ENCODE measurements around the gene UTS2R. TPM values are rescaled to one million over a fixed set of nuclear protein-coding genes. Genes with fewer than 3 reads are reported as not detected.

UTS2R gene
- total RNA-seq, 1 donor from 2014 or later: not detected

DNA sequence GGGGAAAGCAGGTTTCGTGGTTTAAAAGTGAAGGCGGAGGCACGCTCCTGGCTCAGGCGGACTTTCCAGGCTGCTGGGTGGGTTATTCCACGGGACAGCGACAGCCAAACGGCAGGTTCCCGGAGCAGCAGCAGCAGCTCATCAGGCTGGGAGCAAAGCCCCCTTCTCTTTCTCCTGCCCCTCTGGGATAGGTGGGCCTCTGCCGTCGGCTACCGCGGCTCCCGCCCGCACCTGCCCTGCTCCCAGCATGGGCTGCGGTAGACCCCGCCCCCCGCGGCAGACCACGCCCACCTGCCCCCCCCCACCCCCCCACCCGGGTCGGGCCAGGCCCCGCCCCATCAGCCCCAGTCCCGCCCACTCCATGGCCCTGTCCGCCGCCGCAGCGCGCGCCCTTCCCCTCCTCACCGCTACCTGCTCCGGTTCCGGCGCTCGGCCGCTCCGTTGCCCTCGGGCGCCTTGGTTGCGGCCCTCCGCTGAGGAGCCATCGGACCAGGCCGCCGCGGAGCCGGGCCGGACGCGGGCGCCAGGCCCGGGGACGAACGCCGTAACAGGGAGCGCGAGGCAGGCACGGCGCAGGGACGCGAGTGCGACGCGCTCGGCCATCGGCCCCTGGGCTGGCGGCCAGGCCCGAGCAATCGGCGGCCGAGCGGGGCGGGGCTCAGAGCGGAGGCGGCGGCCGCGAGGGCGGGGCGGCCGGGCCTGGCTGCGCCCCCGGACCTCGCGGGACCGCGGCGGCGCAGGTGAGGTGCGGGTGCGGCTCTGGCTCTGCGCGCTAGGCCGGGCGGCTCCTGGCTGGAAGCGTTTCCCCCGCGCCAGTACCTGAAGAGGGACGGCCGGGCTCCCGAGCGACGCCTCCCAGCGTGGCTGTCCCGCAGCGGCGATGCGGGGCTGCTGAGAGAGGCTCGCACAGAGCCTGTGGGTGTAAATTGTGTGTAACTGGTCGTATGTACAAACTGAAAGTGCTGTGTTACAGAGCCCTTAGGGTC lies 46.7 kb downstream of the UTS2R start, which contains the start of the genes HEXD and OGFOD3:
Gene HEXD, plus strand, starts transcription at position 347 of the 986 bp plus-strand sequence. CDS start 1,453 bp downstream, outside the sequence.
Gene OGFOD3, minus strand, starts transcription at position 586 of the 986 bp plus-strand sequence. Its CDS starts 101 bp downstream, at position 485.
- peak within 1 kb of the TSS; percentile 98 for H3K4me3 ChIP-seq
- H3K9me3 ChIP-seq (ENCODE audit: low read depth): no peaks in the 10 kb centered on the region
- Mint-ChIP-seq H3K4me3 (peak within 1 kb of the TSS; percentile 89), H3K4me1 (peaks cover 14% of the 10 kb centered on the region), H3K27me3 (ENCODE audit: insufficient read depth, low read depth) (no peaks in the 10 kb centered on the region), H3K27ac (no peak within 1 kb of the TSS), H3K9me3 (peaks cover 22% of the 10 kb centered on the region), H3K36me3 (peaks cover 28% of the 10 kb centered on the region)
- H3K36me3 ChIP-seq: no peaks in the 10 kb centered on the region
- peaks cover 5% of the 10 kb centered on the region for H3K27me3 ChIP-seq
- peak within 1 kb of the TSS; percentile 85 for H3K4me2 ChIP-seq
- peaks cover 46% of the 10 kb centered on the region for H4K20me1 ChIP-seq (ENCODE audit: low read depth)
- no peak within 1 kb of the TSS for H3K27ac ChIP-seq
- H3K9ac ChIP-seq: peak within 1 kb of the TSS; percentile 82
- H3K4me1 ChIP-seq: peaks cover 9% of the 10 kb centered on the region
- peaks cover 10% of the 10 kb centered on the region for H3K79me2 ChIP-seq (ENCODE audit: low read depth)
- no peak for TF ChIP-seq EZH2phosphoT487 (IDR thresholded peaks at IDR 0.05)
- TF ChIP-seq, protein P1, sequence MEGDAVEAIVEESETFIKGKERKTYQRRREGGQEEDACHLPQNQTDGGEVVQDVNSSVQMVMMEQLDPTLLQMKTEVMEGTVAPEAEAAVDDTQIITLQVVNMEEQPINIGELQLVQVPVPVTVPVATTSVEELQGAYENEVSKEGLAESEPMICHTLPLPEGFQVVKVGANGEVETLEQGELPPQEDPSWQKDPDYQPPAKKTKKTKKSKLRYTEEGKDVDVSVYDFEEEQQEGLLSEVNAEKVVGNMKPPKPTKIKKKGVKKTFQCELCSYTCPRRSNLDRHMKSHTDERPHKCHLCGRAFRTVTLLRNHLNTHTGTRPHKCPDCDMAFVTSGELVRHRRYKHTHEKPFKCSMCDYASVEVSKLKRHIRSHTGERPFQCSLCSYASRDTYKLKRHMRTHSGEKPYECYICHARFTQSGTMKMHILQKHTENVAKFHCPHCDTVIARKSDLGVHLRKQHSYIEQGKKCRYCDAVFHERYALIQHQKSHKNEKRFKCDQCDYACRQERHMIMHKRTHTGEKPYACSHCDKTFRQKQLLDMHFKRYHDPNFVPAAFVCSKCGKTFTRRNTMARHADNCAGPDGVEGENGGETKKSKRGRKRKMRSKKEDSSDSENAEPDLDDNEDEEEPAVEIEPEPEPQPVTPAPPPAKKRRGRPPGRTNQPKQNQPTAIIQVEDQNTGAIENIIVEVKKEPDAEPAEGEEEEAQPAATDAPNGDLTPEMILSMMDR (IDR thresholded peaks at IDR 0.05): no peak
- TF ChIP-seq EZH2 (IDR thresholded peaks at IDR 0.05): peak; percentile 32
- H2AFZ ChIP-seq (replicated peaks): peak within 1 kb of the TSS; percentile 98
- H3F3A ChIP-seq (ENCODE audit: low read depth): peaks cover 6% of the 10 kb centered on the region
- DNase-seq (ENCODE audit: low spot score): peak; percentile 96

DNA sequence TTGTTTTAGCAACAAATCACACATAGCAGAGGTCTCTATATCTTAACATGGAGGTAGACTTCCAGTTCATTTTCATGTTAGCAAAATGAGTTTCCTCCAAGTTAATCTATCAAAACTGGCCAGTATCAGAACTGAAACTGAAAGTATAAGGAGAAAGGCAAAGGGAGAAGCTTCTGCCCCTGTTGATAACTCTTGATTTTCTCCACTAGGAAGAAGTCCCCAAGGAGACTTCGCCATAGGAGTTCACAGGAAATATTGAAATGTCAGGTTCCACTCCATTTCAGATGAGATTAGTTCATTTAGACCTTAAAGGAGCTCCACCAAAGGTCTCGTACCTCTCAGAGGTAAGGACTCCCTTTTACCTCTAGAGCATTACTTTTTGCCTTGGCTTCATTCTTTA lies 48.0 kb downstream of the UTS2R start:
- peaks cover 31% of the 10 kb centered on the region for H3K36me3 Mint-ChIP-seq
- peaks cover 5% of the 10 kb centered on the region for H3K27me3 ChIP-seq
- peak overlapping the region; percentile 89 for H3K4me3 Mint-ChIP-seq
- H3K27ac Mint-ChIP-seq: no peak overlapping the region
- TF ChIP-seq, protein P1 (IDR thresholded peaks at IDR 0.05): no peak
- TF ChIP-seq EZH2phosphoT487 (IDR thresholded peaks at IDR 0.05): no peak
- no peak for TF ChIP-seq EZH2 (IDR thresholded peaks at IDR 0.05)
- peaks cover under 1% of the 10 kb centered on the region for H3K27me3 Mint-ChIP-seq (ENCODE audit: insufficient read depth, low read depth)
- no peaks in the 10 kb centered on the region for H3K9me3 ChIP-seq (ENCODE audit: low read depth)
- H3K4me1 ChIP-seq: peaks cover 9% of the 10 kb centered on the region
- H3F3A ChIP-seq (ENCODE audit: low read depth): peaks cover 6% of the 10 kb centered on the region
- H3K9ac ChIP-seq: no peak overlapping the region
- no peak overlapping the region for H2AFZ ChIP-seq (replicated peaks)
- H3K4me1 Mint-ChIP-seq: peaks cover 10% of the 10 kb centered on the region
- peaks cover 22% of the 10 kb centered on the region for H3K9me3 Mint-ChIP-seq
- no peak overlapping the region for H3K27ac ChIP-seq
- peaks cover 10% of the 10 kb centered on the region for H3K79me2 ChIP-seq (ENCODE audit: low read depth)
- peak overlapping the region; percentile 85 for H3K4me2 ChIP-seq
- peak overlapping the region; percentile 98 for H3K4me3 ChIP-seq
- no peak for DNase-seq (ENCODE audit: low spot score)
- H4K20me1 ChIP-seq (ENCODE audit: low read depth): peaks cover 34% of the 10 kb centered on the region
- no peaks in the 10 kb centered on the region for H3K36me3 ChIP-seq

DNA sequence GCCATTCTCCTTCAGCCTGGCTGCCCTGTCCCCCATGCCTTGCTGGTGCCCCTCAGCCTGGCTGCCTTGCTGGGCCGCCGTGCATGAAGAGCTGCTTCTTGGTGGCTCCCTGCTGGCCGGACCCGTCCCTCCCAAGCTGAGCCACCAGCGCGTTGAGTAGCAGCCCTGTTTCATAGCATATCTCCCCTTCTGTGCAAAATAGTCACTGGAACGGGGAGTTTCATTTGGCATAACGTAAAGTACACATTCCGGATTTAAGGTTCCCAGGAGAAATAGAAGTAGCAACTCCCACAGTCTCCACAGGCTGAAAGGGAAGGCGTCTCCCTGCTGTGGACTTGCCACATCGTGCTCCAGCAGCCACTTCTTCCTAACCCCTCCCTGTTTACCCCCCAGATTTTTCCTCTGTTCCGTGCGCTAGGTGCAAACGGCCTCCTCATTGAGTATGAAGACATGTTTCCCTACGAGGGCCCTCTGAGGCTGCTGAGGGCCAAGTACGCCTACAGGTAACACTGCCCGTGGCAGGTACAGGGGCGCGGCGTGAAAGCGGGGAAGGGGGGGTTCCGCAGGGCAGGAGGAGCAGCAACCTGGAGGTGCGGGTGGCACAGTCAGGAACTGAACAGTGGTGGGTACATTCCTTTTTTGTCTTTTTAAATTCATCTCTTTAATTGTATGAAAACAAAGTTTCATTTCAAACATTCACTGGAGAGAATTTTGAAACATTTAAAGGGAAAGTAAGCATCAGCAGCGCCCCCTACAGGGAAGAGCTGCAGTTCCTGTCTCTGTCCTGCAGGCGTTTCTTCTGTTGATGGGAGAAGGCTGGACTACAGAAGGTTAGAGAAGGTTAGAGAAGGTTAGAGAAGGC lies 52.7 kb downstream of the UTS2R start:
- H3K4me2 ChIP-seq: no peak overlapping the region
- H3K9me3 ChIP-seq (ENCODE audit: low read depth): no peaks in the 10 kb centered on the region
- TF ChIP-seq EZH2phosphoT487 (IDR thresholded peaks at IDR 0.05): no peak
- TF ChIP-seq, protein P1 (IDR thresholded peaks at IDR 0.05): peak; percentile 88
- TF ChIP-seq EZH2 (IDR thresholded peaks at IDR 0.05): no peak
- no peaks in the 10 kb centered on the region for H3K36me3 ChIP-seq
- no peaks in the 10 kb centered on the region for H3K4me1 Mint-ChIP-seq
- H3K4me1 ChIP-seq: peaks cover under 1% of the 10 kb centered on the region
- no peak overlapping the region for H3K4me3 Mint-ChIP-seq
- H3K4me3 ChIP-seq: no peak overlapping the region
- H3K9ac ChIP-seq: no peak overlapping the region
- peak; percentile 74 for DNase-seq (ENCODE audit: low spot score)
- H4K20me1 ChIP-seq (ENCODE audit: low read depth): no peaks in the 10 kb centered on the region
- peaks cover 22% of the 10 kb centered on the region for H3K9me3 Mint-ChIP-seq
- no peak overlapping the region for H3K27ac Mint-ChIP-seq
- H2AFZ ChIP-seq (replicated peaks): no peak overlapping the region
- H3K27me3 Mint-ChIP-seq (ENCODE audit: insufficient read depth, low read depth): peaks cover 9% of the 10 kb centered on the region
- H3K27me3 ChIP-seq: no peaks in the 10 kb centered on the region
- no peak overlapping the region for H3K27ac ChIP-seq
- peaks cover 2% of the 10 kb centered on the region for H3K79me2 ChIP-seq (ENCODE audit: low read depth)
- no peaks in the 10 kb centered on the region for H3F3A ChIP-seq (ENCODE audit: low read depth)
- peaks cover 31% of the 10 kb centered on the region for H3K36me3 Mint-ChIP-seq
